HG03064 (cell line): Measurements from ENCODE around the gene LDOC1.
"Not testable (repeated sequence)": the region's sequence is repeated elsewhere in the genome, so short reads cannot be mapped to it uniquely, and the experiment has no call there.

Experiments
- ATAC-seq: cut with Tn5 transposase; IDR thresholded peaks from one replicate; pipeline ENCODE4 v1.9.1; 2021; ENCODE audit warnings: low read depth; ENCODE audit not compliant: unreplicated experiment

The LDOC1 gene

GRCh38 chrX:141176586-141177451, at the start of gene LDOC1:
TSS of gene LDOC1 (minus strand) at chrX:141177129. CDS start at chrX:141177021, 108 bp downstream.
- ATAC-seq: no peak

DNA sequence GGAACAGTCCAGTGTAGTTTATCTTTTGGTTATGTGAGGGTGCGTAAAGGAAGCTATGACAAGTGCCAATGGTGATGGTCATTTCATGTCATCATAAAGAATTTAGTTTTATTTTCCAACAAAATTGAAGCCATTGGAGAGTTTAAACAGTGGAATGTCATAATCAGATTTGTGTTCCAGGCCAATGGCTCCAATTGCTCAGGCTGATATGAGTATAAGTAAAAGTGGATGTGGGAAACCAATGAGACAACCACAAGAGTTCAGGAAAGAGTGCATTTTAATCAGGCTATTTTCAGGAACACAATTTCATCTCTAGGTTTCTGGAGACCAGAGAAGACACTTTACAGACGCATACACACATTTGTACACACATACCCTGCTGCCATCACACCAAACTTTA, 44.7 kb upstream of the LDOC1 start:
- ATAC-seq: no peak

- no peak for ATAC-seq
Measured at GRCh38 chrX:141220342-141221008, 43.5 kb upstream of the LDOC1 start.

- no peak for ATAC-seq
Measured at GRCh38 chrX:141214196-141214595, 37.3 kb upstream of the LDOC1 start.

GRCh38 chrX:141201962-141202361, 25.0 kb upstream of the LDOC1 start:
- ATAC-seq: no peak

DNA sequence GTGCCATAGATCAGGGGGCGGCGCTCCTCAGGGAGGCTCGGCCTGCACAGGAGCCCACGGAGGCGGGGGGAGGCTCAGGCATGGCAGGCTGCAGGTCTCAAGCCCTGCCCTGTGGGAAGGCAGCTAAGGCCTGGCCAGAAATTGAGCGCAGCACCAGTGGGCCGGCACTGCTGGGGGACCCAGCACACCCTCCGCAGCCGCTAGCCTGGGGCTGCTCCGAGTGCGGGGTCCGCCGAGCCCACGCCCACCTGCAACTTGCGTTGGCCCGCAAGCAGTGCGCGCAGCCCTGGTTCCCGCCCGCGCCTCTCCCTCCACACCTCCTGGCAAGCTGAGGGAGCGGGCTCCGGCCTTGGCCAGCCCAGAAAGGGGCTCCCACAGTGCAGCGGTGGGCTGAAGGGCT, 11.6 kb upstream of the LDOC1 start:
- not testable (repeated sequence) for ATAC-seq

GRCh38 chrX:141185366-141185765, 8.4 kb upstream of the LDOC1 start:
- ATAC-seq: no peak

DNA sequence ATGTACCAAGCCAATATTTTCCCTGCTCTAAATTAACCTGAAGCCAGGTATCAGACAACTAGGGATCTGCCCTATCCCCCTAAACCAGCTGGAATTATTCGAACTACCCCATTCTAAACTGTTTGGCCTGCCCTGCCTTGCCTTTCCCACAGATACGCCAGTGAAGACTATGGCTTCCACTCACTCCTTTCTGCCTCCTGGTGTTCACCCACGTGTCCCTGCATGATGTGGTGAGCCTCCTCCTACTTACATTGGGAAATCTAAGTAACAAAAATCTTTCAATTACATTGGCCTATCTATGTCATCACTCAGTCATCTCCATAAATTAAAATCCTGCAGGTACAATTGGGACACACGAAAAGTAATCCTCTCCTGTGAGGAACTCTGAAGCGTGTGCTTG, 6.1 kb upstream of the LDOC1 start:
- ATAC-seq: no peak

DNA sequence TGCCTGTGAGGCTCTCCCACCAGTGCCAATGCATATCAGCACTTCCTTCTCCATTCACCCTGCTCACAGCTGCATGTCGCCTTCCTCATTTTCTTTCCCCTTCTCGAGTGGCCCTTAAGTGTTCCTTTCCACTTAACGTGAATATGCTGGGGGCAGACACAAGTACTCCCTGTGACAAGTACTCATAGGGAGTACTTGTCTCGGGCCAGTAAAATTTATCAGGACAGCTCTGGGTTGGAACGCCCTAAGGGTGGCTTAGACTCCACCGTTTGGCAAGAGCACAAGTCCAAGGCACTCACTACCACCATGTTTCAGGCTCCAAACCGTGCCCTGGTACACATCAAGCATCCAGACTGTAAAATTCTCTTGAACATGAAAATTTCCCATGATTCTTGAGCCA, 3.9 kb upstream of the LDOC1 start:
- no peak for ATAC-seq

GRCh38 chrX:141175786-141176185, 1.1 kb downstream of the LDOC1 start:
- no peak for ATAC-seq

- ATAC-seq: no peak
Measured at GRCh38 chrX:141164406-141164805, 12.5 kb downstream of the LDOC1 start.

GRCh38 chrX:141158084-141158483, 18.8 kb downstream of the LDOC1 start:
- no peak for ATAC-seq

DNA sequence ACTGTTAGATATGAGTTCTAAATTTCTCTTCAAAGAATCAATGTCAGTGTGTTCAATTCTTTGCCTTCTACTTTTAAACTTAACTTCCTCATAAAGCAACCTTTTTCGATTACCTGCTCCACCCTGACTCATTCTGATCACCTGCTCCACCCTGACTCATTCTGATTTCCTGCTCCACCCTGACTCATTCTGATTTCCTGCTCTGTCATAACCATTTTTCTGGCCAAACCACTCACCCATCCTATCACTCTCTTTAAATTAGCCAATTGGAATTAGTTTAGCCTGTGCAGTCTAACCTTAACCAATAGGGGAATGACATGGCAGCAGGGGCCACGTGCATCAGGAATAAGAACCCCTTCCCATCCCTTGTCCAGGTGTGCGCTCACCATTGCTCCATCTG, 21.7 kb downstream of the LDOC1 start:
- not testable (repeated sequence) for ATAC-seq

- no peak for ATAC-seq
Measured at GRCh38 chrX:141142946-141143345, 34.0 kb downstream of the LDOC1 start.

- no peak for ATAC-seq
Measured at GRCh38 chrX:141133272-141133671, 43.7 kb downstream of the LDOC1 start.

- ATAC-seq: no peak
Measured at GRCh38 chrX:141127146-141127545, 49.8 kb downstream of the LDOC1 start.
